GM19467 (cell line): ENCODE results near the gene OR2H1.

Experiments
- ATAC-seq: cut with Tn5 transposase; IDR thresholded peaks from one replicate; pipeline ENCODE4 v1.9.1; 2021; ENCODE audit warnings: mild to moderate bottlenecking, moderate library complexity; ENCODE audit not compliant: unreplicated experiment

OR2H1 gene

GRCh38 chr6:29509239-29509638 is 52.3 kb downstream of the OR2H1 start:
- ATAC-seq, result no peak

GRCh38 chr6:29509711-29510110 is 52.8 kb downstream of the OR2H1 start:
- no peak for ATAC-seq

- no peak for ATAC-seq
Observed at GRCh38 chr6:29510202-29510601, 53.2 kb downstream of the OR2H1 start.

- ATAC-seq, result no peak
Observed at GRCh38 chr6:29510746-29511300, 53.9 kb downstream of the OR2H1 start.
